NCI-H345 treated with DMSO at 0.1 percent for 48 hours (cell line): ENCODE data around the gene SMARCA5.
"Not testable (repeated sequence)": the region's sequence is repeated elsewhere in the genome, so short reads cannot be mapped to it uniquely, and the experiment has no call there.

Experiments
- DNase-seq: peaks from one replicate; lab custom pipeline; 2025; ENCODE audit not compliant: unreplicated experiment; lab: John Stamatoyannopoulos, UW

The SMARCA5 gene, protein sequence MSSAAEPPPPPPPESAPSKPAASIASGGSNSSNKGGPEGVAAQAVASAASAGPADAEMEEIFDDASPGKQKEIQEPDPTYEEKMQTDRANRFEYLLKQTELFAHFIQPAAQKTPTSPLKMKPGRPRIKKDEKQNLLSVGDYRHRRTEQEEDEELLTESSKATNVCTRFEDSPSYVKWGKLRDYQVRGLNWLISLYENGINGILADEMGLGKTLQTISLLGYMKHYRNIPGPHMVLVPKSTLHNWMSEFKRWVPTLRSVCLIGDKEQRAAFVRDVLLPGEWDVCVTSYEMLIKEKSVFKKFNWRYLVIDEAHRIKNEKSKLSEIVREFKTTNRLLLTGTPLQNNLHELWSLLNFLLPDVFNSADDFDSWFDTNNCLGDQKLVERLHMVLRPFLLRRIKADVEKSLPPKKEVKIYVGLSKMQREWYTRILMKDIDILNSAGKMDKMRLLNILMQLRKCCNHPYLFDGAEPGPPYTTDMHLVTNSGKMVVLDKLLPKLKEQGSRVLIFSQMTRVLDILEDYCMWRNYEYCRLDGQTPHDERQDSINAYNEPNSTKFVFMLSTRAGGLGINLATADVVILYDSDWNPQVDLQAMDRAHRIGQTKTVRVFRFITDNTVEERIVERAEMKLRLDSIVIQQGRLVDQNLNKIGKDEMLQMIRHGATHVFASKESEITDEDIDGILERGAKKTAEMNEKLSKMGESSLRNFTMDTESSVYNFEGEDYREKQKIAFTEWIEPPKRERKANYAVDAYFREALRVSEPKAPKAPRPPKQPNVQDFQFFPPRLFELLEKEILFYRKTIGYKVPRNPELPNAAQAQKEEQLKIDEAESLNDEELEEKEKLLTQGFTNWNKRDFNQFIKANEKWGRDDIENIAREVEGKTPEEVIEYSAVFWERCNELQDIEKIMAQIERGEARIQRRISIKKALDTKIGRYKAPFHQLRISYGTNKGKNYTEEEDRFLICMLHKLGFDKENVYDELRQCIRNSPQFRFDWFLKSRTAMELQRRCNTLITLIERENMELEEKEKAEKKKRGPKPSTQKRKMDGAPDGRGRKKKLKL

GRCh38 chr4:143513314-143514168 lies at the start of gene SMARCA5:
SMARCA5 (plus strand) TSS chr4:143513702; CDS start chr4:143513925, 223 bp downstream.
- DNase-seq = peak; percentile 85

- DNase-seq = no peak
These were observed 40.0 kb upstream of the SMARCA5 start for GRCh38 chr4:143473334-143474126.

GRCh38 chr4:143477487-143477886 lies 36.0 kb upstream of the SMARCA5 start:
- no peak for DNase-seq

- no peak for DNase-seq
These were observed 32.1 kb upstream of the SMARCA5 start for GRCh38 chr4:143481361-143481760.

- DNase-seq = no peak
These were observed 30.7 kb upstream of the SMARCA5 start for GRCh38 chr4:143482840-143483239.

GRCh38 chr4:143486314-143486713 lies 27.2 kb upstream of the SMARCA5 start:
- DNase-seq = no peak

DNA sequence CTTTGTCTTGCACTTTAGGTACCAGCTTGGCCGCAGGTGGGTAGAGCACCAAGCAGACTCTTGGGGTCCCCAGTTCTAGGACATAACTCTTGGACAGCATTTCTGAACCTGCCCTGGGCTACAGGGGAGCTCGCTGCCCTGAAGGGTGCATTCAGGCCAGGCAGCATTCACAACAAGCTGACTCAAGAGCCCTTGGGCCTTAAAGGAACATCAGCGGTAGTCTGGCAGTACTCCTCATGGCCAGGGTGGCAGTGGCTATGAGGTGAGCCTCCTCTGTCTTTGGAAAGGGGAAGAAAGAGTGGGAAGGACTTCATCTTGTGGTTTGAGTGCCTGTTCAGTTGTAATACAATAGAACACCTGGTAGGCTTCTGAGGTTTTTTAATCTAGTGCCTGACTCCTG lies 24.8 kb upstream of the SMARCA5 start:
- no peak for DNase-seq

DNA sequence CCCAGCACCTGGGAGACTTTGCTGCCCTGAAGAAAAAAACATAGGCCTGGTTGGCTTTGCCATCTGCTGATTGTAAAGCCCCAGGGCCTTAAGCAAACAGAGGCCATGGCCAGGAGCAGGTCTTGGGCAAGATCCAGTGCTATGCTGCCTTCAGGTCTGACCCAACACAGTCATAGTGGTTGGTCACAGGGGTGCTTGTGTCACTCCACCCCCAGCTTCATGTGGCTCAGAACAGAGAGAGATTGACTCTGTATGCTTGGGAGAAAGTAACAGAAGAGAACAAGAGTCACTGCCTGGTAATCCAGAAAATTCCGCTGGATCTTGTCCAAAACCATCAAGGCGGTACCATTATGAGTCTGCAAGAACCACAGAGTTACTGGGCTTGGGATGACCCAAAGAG lies 24.4 kb upstream of the SMARCA5 start:
- DNase-seq = no peak

DNA sequence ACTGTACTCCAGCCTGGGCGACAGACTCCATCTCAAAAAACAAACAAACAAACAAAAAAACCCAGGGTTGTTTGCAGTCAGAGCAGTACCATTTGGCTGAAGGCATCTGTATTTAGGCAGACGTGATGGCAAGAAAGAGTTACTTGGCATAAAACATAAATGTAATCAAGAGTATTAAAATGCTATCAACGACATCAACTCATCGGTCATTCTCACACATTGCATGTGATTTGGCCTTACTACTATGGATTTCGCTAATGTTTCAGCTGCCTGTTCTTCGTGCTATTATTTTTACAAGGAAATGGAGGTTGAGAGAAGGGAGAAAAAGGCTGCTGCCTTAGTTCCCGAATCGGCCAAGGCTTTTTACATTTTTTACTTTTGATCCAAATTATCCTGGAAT lies 15.5 kb upstream of the SMARCA5 start:
- DNase-seq = no peak

DNA sequence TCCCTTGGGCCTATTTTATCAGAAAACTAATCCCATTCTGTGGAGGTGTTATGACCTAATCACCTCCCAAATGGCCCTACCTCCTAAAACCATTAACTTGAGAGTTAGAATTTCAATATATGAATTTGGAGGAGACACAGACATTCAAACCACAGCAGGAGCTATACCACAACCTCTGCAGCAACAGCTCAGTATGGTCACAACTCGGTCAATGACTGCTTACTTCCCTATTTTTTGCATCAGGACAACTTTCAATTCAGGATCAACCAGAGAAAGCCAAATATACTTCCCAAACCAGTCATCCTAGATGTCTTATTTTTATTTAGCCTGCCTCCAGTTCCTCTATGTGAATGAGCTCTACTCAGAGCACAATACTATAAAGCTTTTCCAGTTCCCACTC lies 11.3 kb upstream of the SMARCA5 start:
- no peak for DNase-seq

GRCh38 chr4:143506031-143506430 lies 7.5 kb upstream of the SMARCA5 start:
- no peak for DNase-seq

- DNase-seq = no peak
These were observed 1.6 kb upstream of the SMARCA5 start for GRCh38 chr4:143511906-143512305.

- DNase-seq = no peak
These were observed 556 bp upstream of the SMARCA5 start for GRCh38 chr4:143512978-143513313.

- no peak for DNase-seq
These were observed 630 bp downstream of the SMARCA5 start for GRCh38 chr4:143514169-143514495.

- no peak for DNase-seq
These were observed 995 bp downstream of the SMARCA5 start for GRCh38 chr4:143514497-143514896.

- no peak for DNase-seq
These were observed 1.4 kb downstream of the SMARCA5 start for GRCh38 chr4:143514901-143515300.

DNA sequence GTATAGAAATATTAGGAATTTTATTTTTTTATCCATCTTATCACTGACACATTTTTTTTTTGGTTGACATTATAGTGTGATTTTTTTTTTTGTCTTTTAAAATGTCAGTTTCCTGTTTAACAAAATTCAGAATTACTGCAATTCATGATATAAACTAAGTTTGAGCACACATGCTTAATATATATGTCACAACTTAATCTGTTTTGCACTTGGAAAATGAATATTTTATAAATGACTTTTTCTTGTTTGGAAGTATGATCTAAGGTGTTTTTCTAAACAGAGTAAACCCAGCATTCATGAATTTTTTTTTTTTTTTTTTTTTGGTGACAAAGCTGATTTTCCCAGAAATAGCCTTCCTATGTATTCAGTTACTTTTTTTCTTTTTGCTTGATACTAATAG lies 2.4 kb downstream of the SMARCA5 start:
- no peak for DNase-seq

DNA sequence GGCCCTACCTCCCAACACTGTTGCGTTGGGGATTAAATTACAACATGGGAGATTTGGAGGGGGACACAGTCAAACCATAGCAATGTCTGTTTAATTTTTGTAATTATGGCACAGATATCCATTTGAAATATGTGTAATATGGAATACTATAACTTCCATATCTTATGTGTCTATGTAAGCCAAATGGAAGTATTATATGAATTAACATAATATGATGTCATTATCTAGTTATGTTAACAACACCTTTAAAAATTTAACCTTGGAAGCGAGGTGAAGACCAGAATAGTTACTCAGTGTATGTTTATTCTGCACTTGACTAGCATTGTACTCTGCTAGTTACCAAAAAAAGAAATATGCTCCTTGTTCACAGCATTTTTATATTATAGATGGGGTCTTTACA lies 4.3 kb downstream of the SMARCA5 start:
- no peak for DNase-seq

GRCh38 chr4:143524211-143524610 lies 10.7 kb downstream of the SMARCA5 start:
- no peak for DNase-seq

DNA sequence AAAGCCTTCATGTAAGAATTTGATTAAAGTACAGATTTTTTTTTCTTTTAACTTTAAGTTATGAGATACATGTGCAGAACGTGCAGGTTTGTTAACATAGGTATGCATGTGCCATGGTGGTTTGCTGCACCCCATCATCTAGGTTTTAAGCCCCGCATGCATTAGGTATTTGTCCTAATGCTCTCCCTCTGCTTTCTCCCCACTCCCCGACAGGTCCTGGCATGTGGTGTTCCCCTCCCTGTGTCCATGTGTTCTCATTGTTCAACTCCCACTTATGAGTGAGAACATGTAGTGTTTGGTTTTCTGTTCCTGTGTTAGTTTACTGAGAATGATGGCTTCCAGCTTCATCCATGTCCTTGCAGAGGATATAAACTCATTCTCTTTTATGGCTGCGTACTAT lies 14.5 kb downstream of the SMARCA5 start:
- not testable (repeated sequence) for DNase-seq
